Upper lobe of left lung (tissue), 6 donors: ENCODE results near the gene TBCD. TPM values are rescaled to one million over a fixed set of nuclear protein-coding genes. Genes with fewer than 3 reads are reported as not detected.

Experiments used
- ATAC-seq, 2 donors: fragments of 200-7000 bp; cut with Tn5 transposase; one replicate each; pipeline ENCODE4 v1.9.1; 2022; ENCODE audit warnings: mild to moderate bottlenecking in 2 of 2, moderate library complexity in 2 of 2; ENCODE audit not compliant: low FRiP score in 2 of 2
- DNase-seq, 2 donors: peaks; one replicate each; pipeline ENCODE4 v3.0.0-alpha.2; 2019 to 2020
- H3K27ac ChIP-seq, 4 donors: fragments of 200-600 bp; sonication (generic); one replicate each; pipeline ENCODE4 v1.5.1; 2016 to 2019
- H3K27me3 ChIP-seq, 4 donors: fragments of 200-600 bp; sonication (generic); one replicate each; pipeline ENCODE4 v1.5.1; 2017 to 2019
- H3K36me3 ChIP-seq, 4 donors: fragments of 200-600 bp; sonication (generic); one replicate each; pipeline ENCODE4 v1.5.1; 2016 to 2019
- H3K4me1 ChIP-seq, 4 donors: fragments of 200-600 bp; sonication (generic); one replicate each; pipeline ENCODE4 v1.5.1; 2018 to 2019
- H3K4me3 ChIP-seq, 4 donors: fragments of 200-600 bp; sonication (generic); one replicate each; pipeline ENCODE4 v1.5.1; 2017 to 2019; ENCODE audit warnings: mild to moderate bottlenecking in 2 of 4, moderate library complexity in 1 of 4
- H3K9me3 ChIP-seq, 4 donors: fragments of 200-600 bp; sonication (generic); one replicate each; pipeline ENCODE4 v1.5.1; 2018 to 2019
- CTCF ChIP-seq, 6 experiments: fragments of 450-650 bp in 4 of 6; fragments of 200-600 bp in 2 of 6; sonication (generic) in 2 of 6; IDR thresholded peaks; one replicate each; pipeline ENCODE4 v1.5.1; 2016 to 2019; ENCODE audit warnings: antibody characterized with exemption in 6 of 6
- EP300 ChIP-seq, 4 donors: sonication (generic); formaldehyde crosslinking; IDR thresholded peaks; one replicate each; pipeline ENCODE4 v1.5.1; 2017; ENCODE audit warnings: antibody characterized with exemption in 4 of 4, control low read depth in 2 of 4
- POLR2A ChIP-seq, 4 donors: fragments of 450-650 bp; IDR thresholded peaks; one replicate each; pipeline ENCODE4 v1.5.1; 2016 to 2017; ENCODE audit warnings: antibody characterized with exemption in 4 of 4, mild to moderate bottlenecking in 2 of 4
- POLR2AphosphoS5 ChIP-seq, 2 donors: sonication (generic); formaldehyde crosslinking; IDR thresholded peaks; one replicate each; pipeline ENCODE4 v1.5.1; 2017; ENCODE audit warnings: antibody characterized with exemption in 2 of 2
- WGBS, 2 donors: methylation state at CpG; one replicate each; pipeline ENCODE4 v1.1.5; 2017 to 2018; 5-methylcytosine and 5-hydroxymethylcytosine counted together
- total RNA-seq, 6 donors: library from RNA; depleted of rRNA in 4 of 6; stranded (reverse); fragments of >200 nt in 4 of 6; gene quantifications; one replicate each; pipeline versions ENCODE4 v1.1.0 to v1.2.1, GENCODE V29; 2016 to 2021
- donor health status: DM: no; HTN: no; CAD: no; lungs with moderate emphysema.
- donor health status: DM: no; HTN: yes; CAD: no; lungs with severe emphysema.

TBCD gene
- total RNA-seq, 6 donors from 2014 or later: 71.3 to 262 (median 104) TPM

- no peak for DNase-seq
Measured at GRCh38 chr17:82927311-82927660, 175.4 kb downstream of the TBCD start.

GRCh38 chr17:82927661-82928601, 176.1 kb downstream of the TBCD start:
- H3K27ac ChIP-seq: no peak overlapping the region
- ATAC-seq (no peak), DNase-seq (peak in 1 of 2 donors; percentile 70)
- peaks cover 29 to 95% (median 77%) of the 10 kb centered on the region in 4 donors for H3K36me3 ChIP-seq
- no peak overlapping the region for H3K4me3 ChIP-seq
- H3K9me3 ChIP-seq: no peaks in the 10 kb centered on the region
- TF ChIP-seq EP300 (IDR thresholded peaks at IDR 0.05) (no peak), POLR2AphosphoS5 (IDR thresholded peaks at IDR 0.05) (no peak), CTCF (IDR thresholded peaks at IDR 0.05) (no peak), POLR2A (IDR thresholded peaks at IDR 0.05) (no peak)
- WGBS, 2 donors: 90 to 97% methylated on average over 5 to 26 of the region's 34 CpGs
- no peaks in the 10 kb centered on the region for H3K4me1 ChIP-seq
- H3K27me3 ChIP-seq: no peaks in the 10 kb centered on the region

More at GRCh38 chr17:82927311-82927660, 175.4 kb downstream of the TBCD start:
- H3K27me3 ChIP-seq: no peaks in the 10 kb centered on the region
- ATAC-seq: no peak
- no peak overlapping the region for H3K4me3 ChIP-seq
- H3K9me3 ChIP-seq: no peaks in the 10 kb centered on the region
- WGBS, 2 donors: 92 to 97% methylated on average over 15 to 17 of the region's 17 CpGs
- TF ChIP-seq POLR2A (IDR thresholded peaks at IDR 0.05) (no peak), POLR2AphosphoS5 (IDR thresholded peaks at IDR 0.05) (no peak), CTCF (IDR thresholded peaks at IDR 0.05) (no peak), EP300 (IDR thresholded peaks at IDR 0.05) (no peak)
- no peak overlapping the region for H3K27ac ChIP-seq
- H3K4me1 ChIP-seq: no peaks in the 10 kb centered on the region
- peaks cover 25 to 94% (median 80%) of the 10 kb centered on the region in 4 donors for H3K36me3 ChIP-seq

GRCh38 chr17:82929011-82929622, 177.3 kb downstream of the TBCD start:
- Histone ChIP-seq H3K36me3 (peaks cover 29 to 98% (median 81%) of the 10 kb centered on the region in 4 donors), H3K4me1 (no peaks in the 10 kb centered on the region), H3K27ac (no peak overlapping the region), H3K4me3 (no peak overlapping the region), H3K9me3 (no peaks in the 10 kb centered on the region), H3K27me3 (no peaks in the 10 kb centered on the region)
- TF ChIP-seq POLR2A (IDR thresholded peaks at IDR 0.05) (no peak), POLR2AphosphoS5 (IDR thresholded peaks at IDR 0.05) (no peak), EP300 (IDR thresholded peaks at IDR 0.05) (no peak), CTCF (IDR thresholded peaks at IDR 0.05) (no peak)
- WGBS, 2 donors: 94 to 95% methylated on average over 23 to 34 of the region's 35 CpGs
- peak in 1 of 2 donors; percentile 65 for DNase-seq
- ATAC-seq: no peak

GRCh38 chr17:82929676-82930042, 177.8 kb downstream of the TBCD start:
- no peaks in the 10 kb centered on the region for H3K4me1 ChIP-seq
- H3K4me3 ChIP-seq: no peak overlapping the region
- 94 to 100% methylated on average over 6 to 9 of the region's 9 CpGs for WGBS, 2 donors
- no peaks in the 10 kb centered on the region for H3K27me3 ChIP-seq
- TF ChIP-seq EP300 (IDR thresholded peaks at IDR 0.05) (no peak), CTCF (IDR thresholded peaks at IDR 0.05) (no peak), POLR2AphosphoS5 (IDR thresholded peaks at IDR 0.05) (no peak), POLR2A (IDR thresholded peaks at IDR 0.05) (no peak)
- H3K36me3 ChIP-seq: peaks cover 29 to 98% (median 82%) of the 10 kb centered on the region in 4 donors
- ATAC-seq (no peak), DNase-seq (peak in 1 of 2 donors; percentile 11)
- H3K27ac ChIP-seq: no peak overlapping the region
- no peaks in the 10 kb centered on the region for H3K9me3 ChIP-seq
